HG02571 (cell line): ENCODE results near the gene DYRK1A.
A peak's percentile ranks its signal among the peaks of the same experiment; 100 is the strongest.
"Not testable (repeated sequence)": the region's sequence is repeated elsewhere in the genome, so short reads cannot be mapped to it uniquely, and the experiment has no call there.

Source experiments
- ATAC-seq: cut with Tn5 transposase; IDR thresholded peaks from one replicate; pipeline ENCODE4 v1.9.1; 2021; ENCODE audit warnings: mild to moderate bottlenecking, moderate library complexity; ENCODE audit not compliant: unreplicated experiment

Gene DYRK1A

GRCh38 chr21:37522641-37523295 is 156.2 kb downstream of the DYRK1A start:
- ATAC-seq, result no peak

GRCh38 chr21:37524944-37525343 is 158.4 kb downstream of the DYRK1A start:
- not testable (repeated sequence) for ATAC-seq

- no peak for ATAC-seq
Observed at GRCh38 chr21:37525810-37526209, 159.2 kb downstream of the DYRK1A start.

- ATAC-seq, result no peak
Observed at GRCh38 chr21:37527103-37527502, 160.5 kb downstream of the DYRK1A start.

- ATAC-seq, result no peak
Observed at GRCh38 chr21:37527716-37528115, 161.1 kb downstream of the DYRK1A start.

- ATAC-seq, result no peak
Observed at GRCh38 chr21:37528150-37528937, 161.8 kb downstream of the DYRK1A start.

- ATAC-seq, result no peak
Observed at GRCh38 chr21:37529649-37530048, 163.1 kb downstream of the DYRK1A start.

GRCh38 chr21:37530901-37531351 is 164.4 kb downstream of the DYRK1A start:
- no peak for ATAC-seq

- ATAC-seq, result no peak
Observed at GRCh38 chr21:37531431-37531932, 164.9 kb downstream of the DYRK1A start.

GRCh38 chr21:37532868-37533780 is 166.6 kb downstream of the DYRK1A start:
- peak; percentile 68 for ATAC-seq

- no peak for ATAC-seq
Observed at GRCh38 chr21:37534431-37534830, 167.9 kb downstream of the DYRK1A start.

- ATAC-seq, result no peak
Observed at GRCh38 chr21:37535130-37535529, 168.6 kb downstream of the DYRK1A start.

GRCh38 chr21:37535672-37536071 is 169.1 kb downstream of the DYRK1A start:
- no peak for ATAC-seq

- no peak for ATAC-seq
Observed at GRCh38 chr21:37536616-37537278, 170.2 kb downstream of the DYRK1A start.

GRCh38 chr21:37537391-37537996 is 170.9 kb downstream of the DYRK1A start:
- ATAC-seq, result no peak

- ATAC-seq, result no peak
Observed at GRCh38 chr21:37538971-37539590, 172.5 kb downstream of the DYRK1A start.

GRCh38 chr21:37541128-37541527 is 174.6 kb downstream of the DYRK1A start:
- not testable (repeated sequence) for ATAC-seq

- ATAC-seq, result no peak
Observed at GRCh38 chr21:37542512-37542911, 175.9 kb downstream of the DYRK1A start.

GRCh38 chr21:37546299-37546908 is 179.8 kb downstream of the DYRK1A start:
- no peak for ATAC-seq
